ENCODE data around the gene PHOX2A.

Gene PHOX2A

GRCh38 chr11:72254299-72254993 is 10.5 kb upstream of the PHOX2A start:
- DNase-seq (ENCODE audit: low read depth in 1 of 2, low spot score in 1 of 2) = no peak
- H3K4me3 ChIP-seq (replicated peaks; ENCODE audit: insufficient read depth, low read length) = no peak overlapping the region
- no peak for TF ChIP-seq REST (IDR thresholded peaks at IDR 0.05; ENCODE audit: insufficient replicate concordance, low read depth)
- TF ChIP-seq GABPA (IDR thresholded peaks at IDR 0.05; ENCODE audit: low read depth) = no peak
- no peak for TF ChIP-seq CTCF (IDR thresholded peaks at IDR 0.05; ENCODE audit: insufficient read depth, low read length)
- no peak for TF ChIP-seq POLR2AphosphoS5 (IDR thresholded peaks at IDR 0.05; ENCODE audit: low read depth)
- TF ChIP-seq SPI1 (IDR thresholded peaks at IDR 0.05; ENCODE audit: borderline replicate concordance, low read depth) = no peak

GRCh38 chr11:72253392-72253791 is 9.4 kb upstream of the PHOX2A start:
- H3K27me3 ChIP-seq (ENCODE audit: insufficient read depth, poor library complexity, severe bottlenecking) = no peaks in the 10 kb centered on the region

More at GRCh38 chr11:72254299-72254993, 10.5 kb upstream of the PHOX2A start:
- Histone ChIP-seq H3K27ac (replicated peaks) (no peak overlapping the region), H3K27me3 (ENCODE audit: insufficient read depth, poor library complexity, severe bottlenecking) (no peaks in the 10 kb centered on the region)

More at GRCh38 chr11:72253392-72253791, 9.4 kb upstream of the PHOX2A start:
- DNase-seq (ENCODE audit: low read depth in 1 of 2, low spot score in 1 of 2) = no peak
- no peak for TF ChIP-seq CTCF (IDR thresholded peaks at IDR 0.05; ENCODE audit: insufficient read depth, low read length)
- TF ChIP-seq POLR2AphosphoS5 (IDR thresholded peaks at IDR 0.05; ENCODE audit: low read depth) = no peak
- no peak for TF ChIP-seq SPI1 (IDR thresholded peaks at IDR 0.05; ENCODE audit: borderline replicate concordance, low read depth)
- TF ChIP-seq GABPA (IDR thresholded peaks at IDR 0.05; ENCODE audit: low read depth) = no peak
- no peak for TF ChIP-seq REST (IDR thresholded peaks at IDR 0.05; ENCODE audit: insufficient replicate concordance, low read depth)
- Histone ChIP-seq H3K4me3 (replicated peaks; ENCODE audit: insufficient read depth, low read length) (no peak overlapping the region), H3K27ac (replicated peaks) (no peak overlapping the region)
